ENCODE measurements around the gene CACNA1E.

The CACNA1E gene

DNA sequence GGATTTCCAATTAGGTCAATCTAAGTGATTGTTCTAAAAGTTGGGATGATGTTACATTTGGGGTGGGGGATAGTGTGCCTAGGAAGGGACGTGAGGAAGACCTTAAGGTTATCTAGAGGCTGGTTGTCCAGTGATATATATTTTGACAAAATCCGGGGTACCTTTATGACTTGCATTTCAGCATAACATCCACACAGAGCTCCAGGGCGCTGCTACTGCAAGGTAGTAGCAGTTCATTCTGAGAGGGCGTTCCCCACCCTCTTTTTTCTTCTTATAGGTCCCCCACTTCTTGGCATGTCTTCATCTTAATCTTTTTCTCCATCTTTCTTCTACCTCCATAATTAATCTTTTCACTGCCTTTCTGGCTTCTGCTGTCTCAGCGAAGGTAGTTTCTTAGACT lies 161.9 kb downstream of the CACNA1E start:
- no peak for DNase-seq

DNA sequence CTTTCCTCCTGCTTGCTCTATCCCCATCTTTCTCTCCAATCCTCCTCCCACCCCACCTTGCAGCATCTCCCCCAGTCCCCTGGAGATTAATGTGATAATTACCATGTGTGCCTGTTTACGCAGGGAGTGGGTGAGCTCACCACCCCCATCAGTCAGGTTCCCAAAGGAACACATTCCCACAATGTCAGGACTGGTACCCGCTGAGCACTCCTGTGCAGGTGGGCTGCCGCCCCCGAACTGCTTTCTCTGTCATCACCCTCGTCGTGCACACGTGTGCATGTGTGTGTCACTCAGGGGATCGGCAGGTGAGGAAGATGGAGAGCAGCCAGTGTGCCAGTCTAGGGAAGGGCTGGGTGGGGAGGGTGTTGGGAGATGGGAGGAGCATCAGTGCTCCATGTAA lies 163.4 kb downstream of the CACNA1E start:
- DNase-seq: no peak

DNA sequence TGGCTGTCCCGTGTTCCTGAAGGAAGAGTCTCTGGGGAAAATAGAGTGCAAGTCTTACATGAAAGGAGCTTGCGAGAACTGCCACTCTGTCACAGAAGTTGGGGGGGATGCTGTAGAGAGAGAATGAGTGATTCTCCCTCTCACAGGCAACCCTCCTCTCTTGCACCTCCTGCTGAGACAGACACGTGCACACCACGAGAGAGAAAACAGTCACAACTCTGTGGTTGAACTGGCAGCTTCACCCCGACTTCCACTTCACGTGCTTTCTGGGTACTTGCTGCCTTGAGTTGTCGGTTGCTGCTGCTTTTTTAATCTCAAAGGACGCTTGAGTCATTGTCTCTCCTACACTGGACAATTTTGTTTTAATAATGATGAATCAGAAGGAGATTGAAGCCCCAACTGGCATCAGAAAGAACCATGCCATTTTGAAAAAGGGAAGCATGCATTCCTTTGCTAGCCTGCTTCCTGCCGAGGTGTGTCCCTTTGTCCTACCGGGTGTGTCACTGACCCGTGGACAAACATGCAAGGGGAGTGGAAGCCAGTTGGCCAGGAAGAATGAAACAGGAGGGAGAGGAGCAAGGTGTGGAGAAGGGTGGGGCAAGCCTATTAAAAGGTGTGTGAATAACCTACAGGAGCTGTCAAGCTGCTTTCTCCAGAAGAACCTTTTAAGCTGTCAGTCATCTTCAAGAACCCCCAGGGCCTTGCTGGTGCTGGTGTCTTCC lies 164.2 kb downstream of the CACNA1E start:
- no peak for DNase-seq

DNA sequence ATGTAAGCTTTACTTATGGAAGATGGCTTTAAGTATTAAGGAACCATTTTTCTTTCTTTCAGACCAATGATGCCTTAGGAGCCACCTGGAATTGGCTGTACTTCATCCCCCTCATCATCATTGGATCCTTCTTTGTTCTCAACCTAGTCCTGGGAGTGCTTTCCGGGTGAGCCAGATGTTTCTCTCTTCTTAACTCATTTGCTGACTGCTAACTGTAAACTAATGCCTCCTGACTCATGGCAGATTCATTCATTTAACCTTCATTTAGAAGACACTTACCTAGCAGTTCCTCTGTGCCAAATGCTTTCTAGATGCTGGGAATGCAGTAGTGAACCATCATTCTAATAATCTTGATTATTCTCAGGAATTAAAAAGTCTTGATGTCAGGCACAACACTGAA lies 168.0 kb downstream of the CACNA1E start:
- DNase-seq: no peak

DNA sequence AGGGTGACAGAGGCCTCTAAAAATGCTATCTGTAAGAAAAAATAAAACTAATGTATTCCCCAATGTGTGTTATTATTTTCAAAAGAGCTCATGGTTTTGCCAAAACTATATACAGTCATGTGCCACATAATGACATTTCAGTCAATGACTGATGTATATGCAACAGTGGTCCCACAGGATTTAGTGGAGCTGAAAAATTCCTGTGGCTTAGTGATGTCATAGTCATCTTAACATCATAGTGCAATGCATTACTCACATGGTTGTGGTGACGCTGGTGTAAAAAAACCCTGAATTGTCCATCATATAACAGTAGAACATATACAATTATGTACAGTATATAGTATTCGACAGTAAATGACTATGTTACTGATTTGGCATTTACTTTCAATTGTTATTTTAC lies 172.4 kb downstream of the CACNA1E start:
- DNase-seq: no peak

DNA sequence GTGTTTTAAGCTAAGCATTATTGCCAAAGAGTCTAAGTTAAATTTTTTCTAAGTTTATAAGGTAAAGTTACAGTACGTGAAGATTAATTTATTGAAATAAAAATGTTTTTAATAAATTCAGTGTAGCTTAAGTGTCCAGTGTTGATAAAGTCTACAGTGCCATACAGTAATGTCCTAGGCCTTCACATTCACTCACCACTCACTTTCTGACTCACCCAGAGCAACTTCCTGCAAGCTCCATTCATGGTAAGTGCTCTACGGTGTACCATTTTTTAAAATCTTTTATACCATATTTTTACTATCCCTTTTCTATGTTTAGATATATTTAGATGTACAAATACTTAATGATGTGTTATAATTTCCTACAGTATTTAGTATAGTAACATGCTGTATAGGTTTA lies 173.2 kb downstream of the CACNA1E start:
- no peak for DNase-seq

DNA sequence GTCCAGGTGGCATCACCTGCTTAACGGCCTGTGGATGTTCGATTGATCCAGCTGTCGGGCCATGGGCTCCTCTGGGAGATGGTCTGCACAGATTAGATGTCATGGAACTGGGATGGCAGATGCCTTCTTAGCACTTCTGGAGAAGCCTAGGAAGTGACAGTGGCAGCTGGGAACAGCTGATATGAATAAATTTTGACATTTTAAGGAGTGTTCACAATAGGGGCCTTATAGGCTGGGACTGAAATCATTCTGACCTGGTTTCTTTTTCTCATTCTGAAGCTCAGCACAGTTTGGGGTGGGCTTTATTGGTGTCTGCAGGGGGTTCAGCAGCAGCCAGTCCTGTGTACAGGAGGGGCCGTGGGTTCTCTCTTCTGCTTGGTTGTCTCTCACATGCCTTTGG lies 175.3 kb downstream of the CACNA1E start:
- no peak for DNase-seq

DNA sequence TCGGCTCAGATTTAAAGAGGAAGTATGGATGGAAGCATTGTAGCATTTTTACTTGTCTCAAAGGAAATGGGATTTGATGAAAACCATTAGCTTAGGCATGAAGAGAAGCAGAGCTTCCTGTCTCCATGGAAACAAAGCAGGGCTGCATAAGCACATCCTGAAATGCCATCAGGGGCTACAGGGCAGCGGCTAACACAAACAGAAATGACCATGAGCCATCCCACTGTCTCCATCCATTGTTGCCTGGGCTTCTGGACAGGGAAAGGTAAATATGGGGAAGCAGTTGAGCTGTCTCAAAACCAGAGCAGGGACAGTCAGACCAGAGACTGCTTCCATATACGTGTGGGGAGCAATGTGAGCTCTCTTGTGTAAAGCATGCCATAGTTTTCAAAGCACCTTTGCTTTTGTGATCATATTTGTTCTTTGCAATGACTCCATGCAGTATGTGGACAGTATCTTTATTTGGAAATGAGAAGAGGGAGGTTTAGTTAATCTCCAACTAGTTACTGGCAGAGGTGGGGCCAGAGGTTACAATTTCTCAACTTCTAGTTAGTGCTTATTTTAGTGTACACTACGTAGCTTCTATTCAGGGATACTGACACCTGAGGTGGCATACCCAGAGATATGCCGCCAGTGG lies 176.1 kb downstream of the CACNA1E start:
- no peak for DNase-seq

DNA sequence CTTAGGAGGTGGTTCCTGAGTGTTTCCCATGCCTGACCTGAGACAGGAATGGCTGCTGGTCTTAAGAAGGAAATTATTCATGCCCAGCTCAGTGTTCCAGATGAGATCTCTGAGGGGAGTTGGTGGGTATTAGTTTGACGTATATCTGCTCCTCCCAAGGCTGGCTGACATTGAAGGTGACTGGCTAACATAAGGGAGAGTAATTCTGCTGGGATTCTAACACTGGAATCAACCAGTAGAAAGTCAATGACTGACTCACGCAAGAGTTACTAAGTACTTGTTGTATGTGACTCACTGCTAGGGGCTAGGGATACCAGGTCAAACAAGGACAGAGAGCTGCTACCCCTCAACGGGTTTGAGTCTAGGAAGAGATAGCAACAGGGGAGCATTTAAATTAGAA lies 177.3 kb downstream of the CACNA1E start:
- no peak for DNase-seq

DNA sequence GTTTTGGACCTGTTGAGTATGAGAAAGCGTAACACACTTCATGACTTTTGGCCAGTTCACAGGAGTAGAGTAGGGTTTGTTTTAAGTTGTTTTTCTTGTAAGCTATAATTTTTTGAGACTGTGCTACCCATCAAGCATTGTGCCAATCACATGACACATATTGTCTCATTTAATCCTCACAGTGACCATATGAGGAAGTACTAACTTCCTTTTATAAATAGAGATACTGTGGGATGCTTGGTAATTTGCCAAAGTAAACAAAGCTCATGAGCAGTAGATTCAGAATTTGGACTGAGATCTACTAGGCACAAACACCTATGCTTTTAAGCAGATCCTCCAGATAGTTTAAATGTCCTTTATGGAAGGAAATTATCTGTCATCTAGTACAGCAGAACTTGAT lies 178.3 kb downstream of the CACNA1E start:
- no peak for DNase-seq

DNA sequence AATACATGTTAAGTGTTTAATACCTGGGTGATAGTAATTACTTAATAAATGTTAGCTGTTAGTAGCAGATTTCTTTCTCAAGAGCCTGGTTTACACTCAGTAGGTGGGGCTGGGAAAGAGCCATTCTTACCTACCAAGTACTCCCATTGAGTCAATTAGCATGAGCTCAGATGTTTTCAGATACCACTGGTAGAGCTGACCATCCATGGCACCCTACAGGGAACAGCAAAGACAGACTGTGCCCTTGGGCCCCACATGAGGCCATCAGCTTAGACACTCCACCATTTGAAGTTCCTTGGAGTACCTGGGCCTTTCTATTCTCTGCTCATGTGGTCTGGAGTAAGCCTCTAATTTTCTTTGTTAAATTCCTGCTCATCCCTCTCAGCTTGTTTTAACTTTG lies 179.3 kb downstream of the CACNA1E start:
- DNase-seq: no peak

DNA sequence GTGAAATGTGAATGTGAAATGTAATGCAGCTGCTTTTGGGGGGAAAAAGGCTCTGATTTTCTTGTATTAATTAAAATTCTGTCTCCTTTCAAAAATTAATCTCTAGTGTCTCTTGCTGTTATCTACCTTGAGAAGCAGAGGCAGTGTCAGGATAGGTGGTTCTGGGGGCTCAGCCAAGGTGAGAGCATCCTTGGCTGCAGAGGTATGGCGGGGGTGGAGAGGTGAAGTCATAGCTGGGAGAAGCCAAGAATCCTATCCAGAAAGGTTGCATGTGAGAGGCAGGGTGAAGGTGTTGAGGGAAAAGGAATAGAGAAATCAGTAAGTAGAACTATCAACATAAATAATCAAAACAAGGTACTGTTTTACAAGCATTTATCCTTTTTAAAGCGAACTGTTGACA lies 181.2 kb downstream of the CACNA1E start:
- no peak for DNase-seq

DNA sequence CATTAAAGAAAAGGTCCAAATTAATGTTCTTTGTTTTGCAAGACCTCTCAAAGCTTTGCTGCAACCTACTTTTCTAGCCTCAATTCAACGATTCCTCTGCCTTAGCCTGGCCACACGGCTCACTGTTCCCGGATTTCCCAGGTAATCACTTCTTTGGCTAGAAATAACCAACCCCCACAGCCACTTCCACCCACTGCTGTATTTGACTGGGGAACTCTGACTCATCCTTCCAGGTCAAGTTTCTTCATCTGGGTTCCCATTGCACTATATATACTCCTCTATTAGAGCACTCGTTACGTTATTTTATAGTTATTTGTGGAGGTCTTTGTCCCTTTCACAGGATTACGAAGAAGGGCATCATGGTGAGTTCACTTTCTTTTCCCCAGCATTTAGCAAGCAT lies 185.9 kb downstream of the CACNA1E start:
- DNase-seq: no peak

DNA sequence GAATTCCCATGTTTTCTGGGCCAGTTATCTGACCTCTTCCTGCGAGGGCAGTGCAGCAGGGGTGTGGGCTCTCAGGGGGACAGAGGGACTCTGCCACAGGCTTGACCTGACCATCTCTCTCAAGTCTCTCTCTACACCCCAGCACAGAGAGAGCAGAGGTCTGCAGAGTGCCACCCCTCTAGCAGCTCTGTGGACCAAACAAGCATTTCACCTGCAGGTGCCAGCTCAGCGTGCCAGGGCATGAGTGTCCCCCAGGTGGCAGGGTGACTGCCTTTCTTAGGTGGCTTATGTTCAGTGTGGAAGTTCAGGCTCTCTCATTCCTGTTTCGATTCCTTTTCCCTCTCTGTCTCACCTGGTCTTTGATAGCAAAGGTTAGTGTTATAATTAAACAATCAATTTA lies 191.3 kb downstream of the CACNA1E start:
- no peak for DNase-seq

DNA sequence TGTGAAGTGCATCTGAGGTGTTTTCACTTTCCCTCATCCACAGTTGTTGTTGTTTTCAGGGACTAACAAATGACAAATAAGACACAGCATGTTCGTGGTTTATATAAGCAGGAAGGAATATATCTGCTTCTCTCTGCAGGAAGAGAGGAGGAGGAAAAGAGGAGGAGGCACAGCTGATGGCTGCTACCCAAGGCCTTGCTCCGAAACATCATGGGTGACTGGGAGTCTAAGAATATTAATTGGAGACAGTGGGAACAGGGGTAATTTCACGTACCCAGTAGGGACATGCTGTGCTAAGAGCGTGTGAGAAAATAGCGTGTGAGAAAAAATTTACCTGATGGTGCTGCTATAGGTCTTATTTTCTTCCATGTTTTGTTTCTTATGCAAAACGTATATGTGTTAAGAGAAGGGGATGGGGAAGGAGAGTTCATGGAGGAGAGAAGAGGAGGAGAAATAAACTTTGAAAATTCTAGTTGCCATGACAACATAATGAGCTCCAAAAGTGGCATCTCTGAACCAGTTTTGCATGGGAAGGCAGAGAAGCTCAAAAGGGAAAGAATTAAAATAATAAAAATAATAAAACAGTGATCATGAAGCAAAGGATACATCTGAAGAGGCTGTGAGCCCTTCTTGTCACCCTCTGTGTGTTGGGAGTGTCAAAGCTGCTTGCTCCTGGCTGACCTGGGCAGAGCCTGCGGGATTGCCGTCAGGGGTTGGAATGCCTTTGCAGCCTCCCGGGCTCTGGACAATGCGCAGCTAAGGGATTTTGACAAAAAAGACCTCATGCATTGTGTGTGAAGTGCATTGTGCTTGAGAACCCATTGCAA lies 192.0 kb downstream of the CACNA1E start:
- DNase-seq: no peak

DNA sequence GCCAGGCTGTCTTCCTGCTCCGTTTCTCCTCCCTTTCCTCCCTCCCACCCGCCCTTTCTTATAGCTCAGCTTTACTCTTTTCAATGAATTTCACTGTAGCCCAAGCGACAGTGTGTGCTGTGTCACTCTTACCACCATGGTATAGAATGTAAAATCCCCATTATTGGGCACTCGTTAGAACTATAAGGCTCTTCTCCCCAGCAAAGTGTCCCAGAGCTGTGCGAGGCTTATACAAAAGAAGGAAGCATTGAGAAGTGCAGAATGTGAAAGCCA lies 192.5 kb downstream of the CACNA1E start:
- no peak for DNase-seq

DNA sequence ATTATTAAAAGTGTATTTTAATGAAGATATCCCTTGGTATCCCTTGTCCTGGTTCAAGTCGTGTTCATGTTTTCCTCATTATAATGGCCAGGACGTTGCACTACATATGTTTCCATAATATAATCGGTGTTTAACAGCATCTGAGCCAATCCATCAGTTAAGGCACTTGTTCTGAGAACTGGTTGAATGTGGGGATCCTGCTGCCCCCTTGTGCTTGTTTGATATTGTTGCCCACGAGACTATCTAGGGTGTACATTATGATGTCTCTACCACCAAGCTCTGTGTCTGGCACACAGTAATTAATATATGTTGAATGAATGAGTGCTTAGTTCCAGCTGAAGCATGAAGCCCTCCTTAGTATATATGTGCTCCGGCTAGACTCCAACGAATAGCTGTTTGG lies 193.0 kb downstream of the CACNA1E start:
- peak; percentile 22 for DNase-seq

DNA sequence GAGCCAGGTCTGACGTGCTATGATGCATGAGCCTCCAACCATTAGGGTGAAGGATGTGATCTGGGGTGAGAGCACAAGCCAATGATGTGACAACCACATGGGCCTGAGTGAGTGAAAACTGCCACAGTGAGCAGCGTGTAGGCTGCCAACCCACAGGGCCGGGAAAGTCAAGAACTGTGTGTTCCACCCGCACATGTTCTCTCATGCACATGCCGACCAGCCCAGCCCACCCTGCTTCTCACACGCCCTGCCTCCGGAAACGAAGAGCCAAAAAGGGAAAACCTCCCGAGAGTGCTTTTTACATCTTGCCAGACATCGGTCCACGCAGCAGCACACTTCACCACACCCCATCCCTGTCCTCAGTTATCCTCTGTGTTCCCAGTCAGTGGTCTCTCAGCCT lies 197.0 kb downstream of the CACNA1E start:
- DNase-seq: no peak

DNA sequence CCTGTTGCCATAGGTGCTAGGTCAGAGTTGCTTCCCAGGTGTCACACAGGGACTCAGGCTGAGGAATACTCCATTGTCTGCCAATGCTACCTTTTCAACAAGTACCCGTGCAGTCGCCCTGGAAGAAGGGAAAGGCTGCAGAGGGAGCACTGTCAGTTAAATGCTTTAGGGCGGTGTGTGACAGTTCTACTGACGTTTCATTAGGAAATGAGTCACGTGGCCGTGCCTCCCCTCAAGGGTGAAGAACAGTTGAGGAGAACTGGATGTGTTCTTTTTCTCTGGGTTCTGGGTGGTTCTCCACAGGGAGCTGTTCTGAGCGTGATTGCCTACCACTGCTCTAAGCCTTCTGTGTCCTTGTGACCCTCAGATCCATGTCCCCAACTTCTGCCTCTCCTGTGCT lies 197.6 kb downstream of the CACNA1E start:
- no peak for DNase-seq

DNA sequence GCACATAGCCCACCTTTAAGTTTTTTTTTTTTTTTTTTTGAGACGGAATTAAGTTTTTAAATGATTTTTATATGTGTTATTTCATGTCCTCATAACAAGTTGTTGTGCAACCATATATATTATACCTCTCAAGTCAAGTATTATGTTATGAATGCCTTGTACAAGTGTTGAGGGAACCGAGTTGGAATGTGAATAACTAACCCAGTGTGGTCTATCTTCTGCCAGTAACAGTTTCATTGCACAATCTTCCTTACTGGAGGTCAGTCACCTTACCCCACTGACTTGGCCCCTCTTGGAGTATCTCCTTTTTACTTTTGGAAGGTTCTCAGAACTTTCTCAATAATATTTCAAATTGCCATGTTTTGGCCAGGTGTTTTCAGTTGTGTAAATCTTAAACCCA lies 201.9 kb downstream of the CACNA1E start:
- DNase-seq: no peak

DNA sequence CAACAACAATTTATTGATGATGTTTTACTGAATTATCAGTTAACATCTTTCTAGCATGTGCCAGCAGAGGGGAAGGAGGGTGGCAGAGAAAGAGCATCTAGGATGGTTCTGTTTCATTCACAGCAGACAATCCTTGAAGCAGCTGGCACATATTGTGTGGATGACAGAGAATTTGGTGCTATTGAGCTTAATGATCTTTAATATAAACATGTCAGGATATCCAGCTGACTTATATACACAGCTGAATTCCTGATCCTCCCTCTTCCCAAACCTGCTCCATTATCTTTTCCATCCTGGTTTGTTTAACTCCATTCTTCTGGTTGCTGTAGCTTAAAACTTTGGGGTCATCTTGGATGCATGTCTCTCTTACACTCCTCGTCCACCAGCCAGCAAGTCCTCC lies 218.6 kb downstream of the CACNA1E start:
- DNase-seq: no peak

DNA sequence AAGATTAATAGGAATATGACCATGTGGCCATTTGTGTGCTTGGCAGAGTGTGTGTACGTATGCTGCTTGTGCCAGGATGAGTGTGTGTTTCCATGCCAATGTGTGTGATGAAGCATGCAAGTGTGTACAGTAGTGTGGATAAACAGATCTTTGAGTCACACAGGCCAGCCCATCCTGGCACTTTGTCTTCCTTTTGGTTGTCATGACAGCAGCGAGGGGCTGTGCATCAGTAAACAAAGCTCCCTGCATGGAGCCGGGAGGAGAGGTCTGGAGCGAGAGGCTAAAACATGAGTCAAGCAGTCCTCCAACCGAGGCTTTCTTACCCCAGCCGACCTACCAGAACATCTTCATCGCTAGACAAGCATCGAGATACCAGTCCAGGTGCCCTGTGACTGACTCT lies 221.2 kb downstream of the CACNA1E start:
- DNase-seq: no peak

DNA sequence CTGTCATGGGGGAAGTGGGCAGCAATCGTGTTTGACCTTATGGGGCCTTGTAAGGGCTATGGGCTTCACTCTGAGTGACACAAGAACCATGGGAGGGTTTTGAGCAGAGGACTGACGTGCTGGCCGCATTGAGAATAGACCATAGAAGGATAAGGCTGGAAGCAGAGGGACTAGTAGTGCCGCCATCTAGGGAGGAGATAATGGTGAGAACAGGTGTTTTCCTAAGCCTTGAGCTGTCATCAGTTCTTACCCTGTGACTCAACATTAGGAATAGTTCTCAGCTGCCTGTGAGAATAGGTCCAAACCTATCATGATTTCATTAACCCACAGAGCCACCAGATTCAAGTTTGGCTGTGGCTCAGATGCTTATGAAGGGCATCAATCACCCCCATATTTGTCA lies 228.5 kb downstream of the CACNA1E start:
- no peak for DNase-seq

DNA sequence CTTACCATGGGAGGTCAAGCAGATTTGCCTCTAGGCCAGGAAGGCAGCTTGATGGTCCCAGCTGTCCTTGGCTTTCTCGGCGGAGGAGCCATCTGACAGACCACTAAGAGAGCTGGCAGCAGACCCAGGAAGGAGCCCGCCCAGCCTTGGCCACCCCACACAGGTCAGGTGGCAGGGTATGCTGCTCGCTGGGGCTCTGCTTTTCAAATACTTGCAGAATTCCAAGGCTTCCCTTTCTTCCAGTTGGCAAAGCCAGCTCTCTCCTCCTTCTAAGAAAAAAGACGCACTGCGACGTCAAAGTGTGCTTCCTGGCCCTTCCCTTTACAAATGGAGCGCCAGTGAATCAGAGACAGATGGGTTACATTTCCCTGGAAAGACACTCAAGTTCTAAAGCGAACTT lies 229.4 kb downstream of the CACNA1E start:
- no peak for DNase-seq

DNA sequence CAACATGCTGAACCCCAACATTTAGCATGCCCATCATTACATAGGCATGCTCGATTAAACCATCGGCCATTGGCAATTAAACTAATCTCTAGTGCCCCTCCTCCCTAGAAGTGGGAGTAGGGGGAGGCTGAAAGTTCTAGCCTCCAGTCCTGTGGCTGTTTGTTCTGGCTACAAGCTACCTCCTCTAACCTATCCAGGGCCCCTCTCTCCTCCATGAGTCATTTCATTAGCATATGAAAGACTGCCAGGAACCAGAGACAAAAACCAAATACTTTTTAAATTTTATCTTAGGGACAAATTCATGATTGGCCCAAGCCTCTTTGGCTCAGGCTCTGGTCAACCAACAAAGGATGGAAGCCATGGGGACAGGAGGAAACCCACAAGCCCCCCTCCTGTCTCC lies 231.1 kb downstream of the CACNA1E start:
- DNase-seq: no peak
